Breast epithelium (tissue), 4 donors: ENCODE data around the gene CNGA2. TPM values are rescaled to one million over a fixed set of nuclear protein-coding genes. Genes with fewer than 3 reads are reported as not detected.
A peak's percentile ranks its signal among the peaks of the same experiment; 100 is the strongest.

Experiments used
- DNase-seq, 2 donors: peaks; one replicate each; pipeline ENCODE4 v3.0.0-alpha.2; 2019; ENCODE audit warnings: low spot score in 2 of 2
- H3K27ac ChIP-seq, 2 donors: fragments of 200-600 bp; sonication (generic) in 1 of 2; one replicate each; pipeline ENCODE4 v1.5.1; 2016 to 2019; ENCODE audit warnings: mild to moderate bottlenecking in 1 of 2
- H3K27me3 ChIP-seq, 2 donors: fragments of 200-600 bp; sonication (generic) in 1 of 2; one replicate each; pipeline versions ENCODE4 v1.5.1 to v1.6.0; 2017 to 2019; ENCODE audit warnings: control low read depth in 1 of 2, mild to moderate bottlenecking in 1 of 2
- H3K36me3 ChIP-seq: fragments of 200-600 bp; one replicate; pipeline ENCODE4 v1.5.1; 2019
- H3K4me1 ChIP-seq, 2 donors: fragments of 200-600 bp; sonication (generic); one replicate each; pipeline ENCODE4 v1.5.1; 2016 to 2019; ENCODE audit warnings: control low read depth in 1 of 2
- H3K4me3 ChIP-seq, 3 donors: fragments of 200-600 bp; sonication (generic); 1 replicate in 2 of 3; 2 replicates in 1 of 3; pipeline ENCODE4 v1.5.1; 2016 to 2019; ENCODE audit warnings: mild to moderate bottlenecking in 3 of 3, moderate library complexity in 2 of 3
- H3K9me3 ChIP-seq, 2 donors: fragments of 200-600 bp; sonication (generic) in 1 of 2; one replicate each; pipeline ENCODE4 v1.5.1; 2016 to 2019; ENCODE audit warnings: control low read depth in 1 of 2
- POLR2A ChIP-seq: fragments of 450-650 bp; IDR thresholded peaks from one replicate; pipeline ENCODE4 v1.6.1; 2016; ENCODE audit warnings: antibody characterized with exemption, mild to moderate bottlenecking, moderate library complexity
- POLR2AphosphoS5 ChIP-seq, 3 donors: sonication (generic); formaldehyde crosslinking; IDR thresholded peaks; one replicate each; pipeline ENCODE4 v1.6.1; 2017; ENCODE audit warnings: antibody characterized with exemption in 3 of 3
- intact Hi-C: fragments of 100-400 bp; cut with DNase I; formaldehyde crosslinking; loops from one replicate; pipeline ENCODE4 v1.15.1; 2023; ENCODE audit warnings: low total_unique reads
- total RNA-seq, 3 donors: library from RNA; depleted of rRNA; stranded (reverse); fragments of >200 nt; gene quantifications; one replicate each; pipeline ENCODE4 v1.1.0, GENCODE V29; 2016
- TF ChIP-seq, protein P1 (sequence below), 3 donors: fragments of 450-650 bp; IDR thresholded peaks; one replicate each; pipeline ENCODE4 v1.5.1; 2016 to 2017; ENCODE audit warnings: antibody characterized with exemption in 3 of 3, mild to moderate bottlenecking in 3 of 3, moderate library complexity in 3 of 3

The CNGA2 gene
- total RNA-seq, 3 donors from 2014 or later, result not detected

DNA sequence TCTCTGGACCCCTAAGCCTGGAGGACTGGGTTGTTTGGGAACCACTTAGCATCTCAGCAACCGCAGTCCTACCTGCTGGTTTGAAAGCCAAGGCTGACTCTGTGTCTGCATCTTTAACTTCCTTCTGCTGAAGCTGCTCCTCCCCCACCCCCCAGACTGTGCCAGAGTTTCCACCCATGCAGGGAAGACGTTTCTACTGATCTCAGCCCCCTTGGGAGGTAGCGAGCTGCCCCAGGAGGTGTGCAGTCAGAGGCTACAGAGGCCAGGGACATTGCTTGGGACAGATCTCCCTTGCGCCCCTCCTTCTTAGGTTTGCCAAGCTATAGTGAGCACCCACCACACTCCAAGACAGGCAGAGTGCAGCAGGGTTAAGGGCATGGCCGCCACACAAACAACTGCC lies 23.4 kb upstream of the CNGA2 start:
- intact Hi-C loops, result no loop called here
- DNase-seq, result no peak
- H3K36me3 ChIP-seq, result no peaks in the 10 kb centered on the region
- H3K9me3 ChIP-seq, result no peaks in the 10 kb centered on the region
- peak overlapping the region in 1 of 2 donors; percentile 31 for H3K27ac ChIP-seq
- no peak overlapping the region for H3K4me3 ChIP-seq
- TF ChIP-seq, protein P1, sequence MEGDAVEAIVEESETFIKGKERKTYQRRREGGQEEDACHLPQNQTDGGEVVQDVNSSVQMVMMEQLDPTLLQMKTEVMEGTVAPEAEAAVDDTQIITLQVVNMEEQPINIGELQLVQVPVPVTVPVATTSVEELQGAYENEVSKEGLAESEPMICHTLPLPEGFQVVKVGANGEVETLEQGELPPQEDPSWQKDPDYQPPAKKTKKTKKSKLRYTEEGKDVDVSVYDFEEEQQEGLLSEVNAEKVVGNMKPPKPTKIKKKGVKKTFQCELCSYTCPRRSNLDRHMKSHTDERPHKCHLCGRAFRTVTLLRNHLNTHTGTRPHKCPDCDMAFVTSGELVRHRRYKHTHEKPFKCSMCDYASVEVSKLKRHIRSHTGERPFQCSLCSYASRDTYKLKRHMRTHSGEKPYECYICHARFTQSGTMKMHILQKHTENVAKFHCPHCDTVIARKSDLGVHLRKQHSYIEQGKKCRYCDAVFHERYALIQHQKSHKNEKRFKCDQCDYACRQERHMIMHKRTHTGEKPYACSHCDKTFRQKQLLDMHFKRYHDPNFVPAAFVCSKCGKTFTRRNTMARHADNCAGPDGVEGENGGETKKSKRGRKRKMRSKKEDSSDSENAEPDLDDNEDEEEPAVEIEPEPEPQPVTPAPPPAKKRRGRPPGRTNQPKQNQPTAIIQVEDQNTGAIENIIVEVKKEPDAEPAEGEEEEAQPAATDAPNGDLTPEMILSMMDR (IDR thresholded peaks at IDR 0.05), result no peak
- no peak for TF ChIP-seq POLR2AphosphoS5 (IDR thresholded peaks at IDR 0.05)
- TF ChIP-seq POLR2A, result no peak
- no peaks in the 10 kb centered on the region for H3K4me1 ChIP-seq
- peaks cover 0 to 42% of the 10 kb centered on the region in 2 donors for H3K27me3 ChIP-seq

DNA sequence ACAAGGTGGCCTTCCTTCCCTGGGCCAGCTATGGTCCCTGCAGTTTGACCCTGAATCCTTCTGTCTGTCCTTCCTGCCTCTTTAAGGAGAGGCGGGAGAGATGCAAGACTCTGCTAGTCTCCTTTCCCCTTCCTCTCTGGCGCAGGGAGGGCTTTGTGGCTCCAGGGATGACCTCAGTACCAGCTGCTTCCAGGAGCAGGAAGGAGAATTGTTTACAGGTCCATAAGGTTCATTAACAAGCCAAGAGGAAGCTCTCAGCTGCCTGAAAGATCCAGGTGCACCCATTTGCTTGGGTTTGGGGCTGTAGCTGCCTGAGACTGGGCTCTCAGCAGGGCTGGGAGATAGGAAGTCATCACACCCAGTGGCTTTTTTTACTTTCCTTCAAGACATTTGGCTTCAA lies 22.8 kb upstream of the CNGA2 start:
- intact Hi-C loops, result no loop called here

DNA sequence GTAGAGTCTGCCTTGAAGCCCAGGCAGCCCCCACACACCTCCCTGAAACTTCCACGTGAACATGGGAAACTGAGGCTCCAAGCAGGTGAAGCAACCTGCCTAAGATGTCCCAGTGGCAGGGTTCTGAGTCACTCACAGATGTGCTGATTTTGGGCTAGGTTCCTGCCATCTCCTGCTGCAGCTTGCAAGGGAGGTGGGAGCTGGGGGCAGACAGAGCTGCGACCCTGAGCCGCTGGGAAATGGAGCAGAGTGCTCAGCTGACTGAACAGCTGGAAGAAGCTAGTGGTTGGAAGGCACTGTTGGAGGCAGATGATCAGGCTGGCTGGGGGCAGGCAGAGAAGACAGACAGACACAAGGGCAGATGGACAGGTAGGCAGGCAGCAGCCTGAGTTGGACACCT lies 22.3 kb upstream of the CNGA2 start:
- no peak for DNase-seq
- no peaks in the 10 kb centered on the region for H3K4me1 ChIP-seq
- H3K27ac ChIP-seq, result peak overlapping the region in 1 of 2 donors; percentile 31
- intact Hi-C loops, result no loop called here
- no peak overlapping the region for H3K4me3 ChIP-seq
- peaks cover 0 to 36% of the 10 kb centered on the region in 2 donors for H3K27me3 ChIP-seq
- H3K9me3 ChIP-seq, result no peaks in the 10 kb centered on the region
- TF ChIP-seq POLR2AphosphoS5 (IDR thresholded peaks at IDR 0.05), result no peak
- no peak for TF ChIP-seq POLR2A
- TF ChIP-seq, protein P1 (IDR thresholded peaks at IDR 0.05), result no peak
- H3K36me3 ChIP-seq, result no peaks in the 10 kb centered on the region

More for the DNA sequence above, 22.8 kb upstream of the CNGA2 start:
- Histone ChIP-seq H3K36me3 (no peaks in the 10 kb centered on the region), H3K27ac (peak overlapping the region in 1 of 2 donors; percentile 31), H3K9me3 (no peaks in the 10 kb centered on the region), H3K4me1 (no peaks in the 10 kb centered on the region), H3K4me3 (no peak overlapping the region), H3K27me3 (peaks cover 0 to 39% of the 10 kb centered on the region in 2 donors)
- TF ChIP-seq POLR2A (no peak), POLR2AphosphoS5 (IDR thresholded peaks at IDR 0.05) (no peak)
- TF ChIP-seq, protein P1 (IDR thresholded peaks at IDR 0.05), result no peak
- peak in 1 of 2 donors; percentile 19 for DNase-seq

DNA sequence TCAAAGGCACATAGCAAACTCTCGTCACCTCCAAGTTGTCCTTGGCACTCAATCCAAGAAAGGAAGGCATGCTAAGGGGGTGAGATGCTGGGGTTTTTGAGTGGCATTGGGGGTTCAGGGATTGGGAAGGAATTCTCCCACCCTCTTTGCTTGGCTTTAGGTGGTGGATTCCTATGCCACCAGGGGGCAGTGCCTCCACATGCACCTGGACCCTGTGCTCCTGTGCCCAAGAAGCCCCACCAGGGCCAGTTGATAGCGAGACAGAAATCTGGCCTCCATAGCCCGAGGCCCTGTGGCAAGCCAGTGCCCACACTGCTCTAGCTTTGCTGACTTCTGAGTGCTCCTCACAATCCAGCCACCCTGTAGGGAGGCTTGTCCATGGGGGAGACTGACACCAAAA lies 20.7 kb upstream of the CNGA2 start:
- DNase-seq, result no peak
- Histone ChIP-seq H3K9me3 (no peaks in the 10 kb centered on the region), H3K4me1 (no peaks in the 10 kb centered on the region), H3K4me3 (no peak overlapping the region), H3K27me3 (peaks cover 0 to 29% of the 10 kb centered on the region in 2 donors), H3K36me3 (no peaks in the 10 kb centered on the region), H3K27ac (no peak overlapping the region)
- TF ChIP-seq, protein P1 (IDR thresholded peaks at IDR 0.05), result peak in 2 of 3 donors; percentile 12 to 24
- TF ChIP-seq POLR2A, result no peak
- intact Hi-C loops, result no loop called here

DNA sequence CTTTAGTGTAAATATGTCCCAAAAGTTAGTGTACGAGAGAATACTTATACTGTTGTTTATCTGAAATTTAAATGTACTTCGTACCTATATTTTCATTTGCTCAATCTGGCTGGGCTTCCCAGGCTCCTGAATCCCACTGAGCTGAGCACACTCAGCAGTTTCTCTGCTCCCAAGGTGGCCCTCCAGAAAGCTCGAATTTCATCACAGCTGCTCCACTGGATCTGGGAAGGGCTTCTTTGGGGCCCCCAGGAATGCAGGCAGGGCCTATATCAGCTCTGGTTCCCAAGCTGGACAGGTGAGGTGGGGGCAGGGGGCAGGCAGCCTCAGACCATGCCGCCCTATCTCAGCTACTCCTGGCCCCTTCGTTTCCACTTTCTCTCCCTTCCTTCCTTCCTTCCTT lies 20.2 kb upstream of the CNGA2 start:
- DNase-seq, result no peak
- TF ChIP-seq, protein P1 (IDR thresholded peaks at IDR 0.05), result no peak
- TF ChIP-seq POLR2A (no peak), POLR2AphosphoS5 (IDR thresholded peaks at IDR 0.05) (no peak)
- intact Hi-C loops, result no loop called here

More for the DNA sequence above, 20.2 kb upstream of the CNGA2 start:
- Histone ChIP-seq H3K9me3 (no peaks in the 10 kb centered on the region), H3K4me3 (no peak overlapping the region), H3K4me1 (no peaks in the 10 kb centered on the region), H3K27ac (no peak overlapping the region), H3K36me3 (no peaks in the 10 kb centered on the region), H3K27me3 (peaks cover 0 to 29% of the 10 kb centered on the region in 2 donors)
